CD4-positive, alpha-beta T cell treated with Interleukin-6 at 100 ng/mL for 8 hours (primary cell): ENCODE measurements around the gene FGD6.
"Not testable (repeated sequence)": the region's sequence is repeated elsewhere in the genome, so short reads cannot be mapped to it uniquely, and the experiment has no call there.

Source experiments
- DNase-seq: peaks from one replicate; pipeline ENCODE4 v3.0.0-alpha.2; 2020; ENCODE audit warnings: mixed read lengths, low spot score

FGD6 gene

GRCh38 chr12:95217377-95218149 is at the start of gene FGD6, which contains the start of gene VEZT:
Gene FGD6, minus strand, starts transcription at chr12:95217467. Its CDS starts 227 bp downstream, at chr12:95217240.
Gene VEZT, plus strand, starts transcription at chr12:95217807. Its CDS starts 44 bp downstream, at chr12:95217851.
- DNase-seq, result peak; percentile 98

GRCh38 chr12:95266254-95266653 is 49.0 kb upstream of the FGD6 start:
- no peak for DNase-seq

- no peak for DNase-seq
Observed at GRCh38 chr12:95265765-95266164, 48.5 kb upstream of the FGD6 start.

GRCh38 chr12:95262808-95263207 is 45.5 kb upstream of the FGD6 start:
- DNase-seq, result no peak

- no peak for DNase-seq
Observed at GRCh38 chr12:95261109-95261508, 43.8 kb upstream of the FGD6 start.

- DNase-seq, result no peak
Observed at GRCh38 chr12:95259368-95259767, 42.1 kb upstream of the FGD6 start.

GRCh38 chr12:95258803-95259202 is 41.5 kb upstream of the FGD6 start:
- no peak for DNase-seq

- no peak for DNase-seq
Observed at GRCh38 chr12:95258151-95258550, 40.9 kb upstream of the FGD6 start.

GRCh38 chr12:95257541-95257940 is 40.3 kb upstream of the FGD6 start:
- DNase-seq, result no peak

GRCh38 chr12:95253386-95253785 is 36.1 kb upstream of the FGD6 start:
- DNase-seq, result no peak

- DNase-seq, result no peak
Observed at GRCh38 chr12:95248604-95249360, 31.5 kb upstream of the FGD6 start.

- no peak for DNase-seq
Observed at GRCh38 chr12:95248095-95248494, 30.8 kb upstream of the FGD6 start.

GRCh38 chr12:95244350-95244749 is 27.1 kb upstream of the FGD6 start:
- no peak for DNase-seq

GRCh38 chr12:95243497-95244183 is 26.4 kb upstream of the FGD6 start:
- DNase-seq, result no peak

GRCh38 chr12:95241761-95242506 is 24.7 kb upstream of the FGD6 start:
- no peak for DNase-seq

- DNase-seq, result not testable (repeated sequence)
Observed at GRCh38 chr12:95241138-95241537, 23.9 kb upstream of the FGD6 start.

- DNase-seq, result no peak
Observed at GRCh38 chr12:95240556-95240955, 23.3 kb upstream of the FGD6 start.

- not testable (repeated sequence) for DNase-seq
Observed at GRCh38 chr12:95239835-95240234, 22.6 kb upstream of the FGD6 start.

GRCh38 chr12:95239216-95239615 is 21.9 kb upstream of the FGD6 start:
- DNase-seq, result no peak

- DNase-seq, result no peak
Observed at GRCh38 chr12:95238150-95238549, 20.9 kb upstream of the FGD6 start.

- no peak for DNase-seq
Observed at GRCh38 chr12:95237315-95237714, 20.0 kb upstream of the FGD6 start.

- not testable (repeated sequence) for DNase-seq
Observed at GRCh38 chr12:95235621-95236020, 18.4 kb upstream of the FGD6 start.
